K562 (cell line): ENCODE data around the gene CEBPA. TPM values are rescaled to one million over a fixed set of nuclear protein-coding genes. Genes with fewer than 3 reads are reported as not detected.

Source experiments
- ATAC-seq: fragments of 200-7000 bp; cut with Tn5 transposase; 3 replicates; pipeline ENCODE4 v1.9.1; 2020; ENCODE audit warnings: moderate library complexity
- BruUV-seq: library from RNA; stranded (reverse); fragments of 400-500 nt; replicated peaks from 2 replicates; lab custom pipeline; 2021; lab: Mats Ljungman, UMichigan
- CTCF ChIA-PET: fragments of 300-600 bp; formaldehyde crosslinking; extraction: SDS; loops from one replicate; lab custom pipeline; 2021; ENCODE audit warnings: low intra/inter-chr PET ratio; lab: Yijun Ruan, JAX
- POLR2A ChIA-PET: fragments of 300-600, 350-650 bp; sonication (Branson Sonifier 250); formaldehyde crosslinking; extraction: SDS; loops from one replicate; lab custom pipeline; 2021; ENCODE audit warnings: antibody characterized with exemption, inconsistent platforms; lab: Yijun Ruan, JAX
- DNase-seq, 4 experiments: peaks; one replicate each; pipeline versions ENCODE4 v3.0.0 to v3.0.0-alpha.2; 2011 to 2018; ENCODE audit warnings: low spot score in 3 of 4, mixed read lengths in 3 of 4; ENCODE audit errors: extremely low read depth in 1 of 4
- FAIRE-seq: peaks from 2 replicates; lab custom pipeline; 2011; peaks lifted over from hg19 to GRCh38; lab: Jason Lieb, UNC
- H2AFZ ChIP-seq: 2 replicates; pipeline ENCODE4 v1.6.0; 2011; ENCODE audit warnings: low read depth, low read length, control low read depth, inconsistent platforms
- H3K27ac ChIP-seq: fragments of 200-600 bp; 3 replicates; pipeline ENCODE4 v1.8.0; 2011; ENCODE audit warnings: low read depth, mild to moderate bottlenecking, control low read depth, inconsistent platforms, low read length, moderate library complexity, mixed read lengths; ENCODE audit errors: extremely low read depth
- H3K27me3 ChIP-seq, 2 experiments: fragments of 300-600 bp in 1 of 2; 2 replicates in 1 of 2; 3 replicates in 1 of 2; pipeline versions ENCODE4 v1.6.0 to v1.8.0; 2011; ENCODE audit warnings: inconsistent platforms in 2 of 2, low read length in 2 of 2, mild to moderate bottlenecking in 1 of 2, mixed read lengths in 1 of 2, moderate library complexity in 1 of 2; ENCODE audit not compliant: control insufficient read depth in 2 of 2, insufficient read depth in 2 of 2
- H3K36me3 ChIP-seq: fragments of 300-600 bp; 3 replicates; pipeline ENCODE4 v1.8.0; 2011; ENCODE audit warnings: mild to moderate bottlenecking, low read length, inconsistent platforms; ENCODE audit not compliant: control insufficient read depth, insufficient read depth
- H3K4me1 ChIP-seq, 2 experiments: fragments of 200-600 bp in 1 of 2; replicated peaks in 1 of 2; 2 replicates in 1 of 2; 3 replicates in 1 of 2; pipeline versions ENCODE4 v1.5.1 to v1.8.0; 2011; ENCODE audit warnings: inconsistent platforms in 2 of 2, low read length in 2 of 2, mild to moderate bottlenecking in 1 of 2, mixed read lengths in 1 of 2, moderate library complexity in 1 of 2; ENCODE audit not compliant: control insufficient read depth in 2 of 2, insufficient read depth in 2 of 2
- H3K4me2 ChIP-seq: 2 replicates; pipeline ENCODE4 v1.6.1; 2011; ENCODE audit warnings: low read length, control low read depth, inconsistent platforms, mixed read lengths; ENCODE audit not compliant: insufficient read depth
- H3K4me3 ChIP-seq: fragments of 200-600 bp; sonication (generic), shearing (Covaris generic); 2 replicates; pipeline ENCODE4 v1.5.1; 2016; ENCODE audit warnings: control low read depth, inconsistent platforms
- H3K79me2 ChIP-seq: fragments of 200-600 bp; 3 replicates; pipeline ENCODE4 v1.8.0; 2011; ENCODE audit warnings: low read length, inconsistent platforms; ENCODE audit not compliant: control insufficient read depth, insufficient read depth
- H3K9ac ChIP-seq, 2 experiments: 2 replicates each; pipeline versions ENCODE4 v1.6.0 to v1.6.1; 2011; ENCODE audit warnings: low read depth in 2 of 2, low read length in 2 of 2, control low read depth in 1 of 2, inconsistent platforms in 1 of 2, mild to moderate bottlenecking in 1 of 2, mixed read lengths in 1 of 2; ENCODE audit not compliant: insufficient read depth in 1 of 2
- H3K9me1 ChIP-seq: one replicate; pipeline ENCODE4 v1.6.0; 2011; ENCODE audit warnings: inconsistent platforms, mild to moderate bottlenecking, low read length, moderate library complexity; ENCODE audit not compliant: control insufficient read depth, insufficient read depth
- H3K9me3 ChIP-seq: replicated peaks from 2 replicates; pipeline ENCODE4 v1.5.1; 2011; ENCODE audit warnings: low read depth, low read length, inconsistent platforms; ENCODE audit not compliant: control insufficient read depth, insufficient read depth
- H4K20me1 ChIP-seq: replicated peaks from 2 replicates; pipeline ENCODE4 v1.6.1; 2011; ENCODE audit warnings: low read length, inconsistent platforms, mixed read lengths; ENCODE audit not compliant: control insufficient read depth, insufficient read depth
- ARID1B ChIP-seq: fragments of 450-650 bp; IDR thresholded peaks from 2 replicates; pipeline ENCODE4 v1.6.1; 2016; ENCODE audit warnings: antibody characterized with exemption, mild to moderate bottlenecking, inconsistent platforms
- BMI1 ChIP-seq: fragments of 150-350 bp; IDR thresholded peaks from 2 replicates; pipeline ENCODE4 v1.6.1; 2014; ENCODE audit warnings: low read length
- CBFA2T3 ChIP-seq: fragments of 450-650 bp; IDR thresholded peaks from 2 replicates; pipeline ENCODE4 v1.6.1; 2017
- CCAR2 ChIP-seq: fragments of 200-400 bp; formaldehyde crosslinking; IDR thresholded peaks from 2 replicates; pipeline ENCODE4 v1.6.1; 2017; ENCODE audit warnings: mild to moderate bottlenecking, low read depth, low read length
- CREB5 ChIP-seq: fragments of 250-450 bp; sonication (Bioruptor Pico); IDR thresholded peaks from 2 replicates; pipeline ENCODE4 v1.5.0; 2020; ENCODE audit warnings: mild to moderate bottlenecking
- ETS2 ChIP-seq: IDR thresholded peaks from 2 replicates; pipeline ENCODE4 v1.6.1; 2016; ENCODE audit warnings: borderline replicate concordance, missing genetic modification characterization, mild to moderate bottlenecking, moderate library complexity, missing compliant biosample characterization; ENCODE audit not compliant: poor library complexity, severe bottlenecking
- FOXK2 ChIP-seq, 2 experiments: fragments of 450-650 bp; IDR thresholded peaks in 1 of 2; conservative IDR thresholded peaks in 1 of 2; 2 replicates each; pipeline ENCODE4 v1.6.1; 2016; ENCODE audit warnings: low read depth in 2 of 2, mild to moderate bottlenecking in 1 of 2
- L3MBTL2 ChIP-seq: fragments of 450-650 bp; IDR thresholded peaks from 2 replicates; pipeline ENCODE4 v1.6.1; 2016; ENCODE audit warnings: mild to moderate bottlenecking, moderate library complexity
- TAF15 ChIP-seq: fragments of 200-400 bp; formaldehyde crosslinking; IDR thresholded peaks from 2 replicates; pipeline ENCODE4 v1.6.1; 2017; ENCODE audit warnings: mild to moderate bottlenecking, low read depth, low read length, moderate library complexity
- TFE3 ChIP-seq: fragments of 450-650 bp; formaldehyde crosslinking; IDR thresholded peaks from 2 replicates; pipeline ENCODE4 v1.4.0; 2020; ENCODE audit warnings: mild to moderate bottlenecking, mixed read lengths
- ZC3H4 ChIP-seq: sonication (generic); formaldehyde crosslinking; IDR thresholded peaks from 2 replicates; pipeline ENCODE4 v1.9.0; 2021; ENCODE audit warnings: missing genetic modification reagents, borderline replicate concordance
- ZNF311 ChIP-seq: fragments of 250-450 bp; sonication (Bioruptor Pico); IDR thresholded peaks from 2 replicates; pipeline ENCODE4 v1.4.0; 2020; ENCODE audit warnings: mild to moderate bottlenecking, moderate library complexity
- WGBS: fragments of 100-300 bp; shearing (Covaris generic); methylation state at CpG from one replicate; pipeline ENCODE4 v1.1.6; 2016; ENCODE audit warnings: low coverage, mixed read lengths; ENCODE audit not compliant: insufficient coverage; ENCODE audit errors: missing lambda C conversion rate; 5-methylcytosine and 5-hydroxymethylcytosine counted together
- in situ Hi-C: fragments of 300-500 bp; cut with MboI; formaldehyde crosslinking; loops from 4 replicates; pipeline ENCODE4 v1.15.0; 2018; ENCODE audit warnings: inconsistent platforms, mixed read lengths
- intact Hi-C: fragments of 100-400 bp; cut with micrococcal nuclease; formaldehyde crosslinking; loops from 2 replicates; pipeline ENCODE4 v1.14.2; 2022
- polyA plus RNA-seq, 8 experiments: library from polyadenylated mRNA; depleted of rRNA in 4 of 8; stranded (reverse) in 5 of 8; unstranded in 3 of 8; fragments of >200 nt; fragmentation: Nextera tagmentation in 2 of 8; fragmentation: Illumina TruSeq in 1 of 8; extraction: Ambion mirVana in 2 of 8; extraction: Trizol in 1 of 8; gene quantifications; 2 replicates each; pipeline versions ENCODE4 v1.2.1 to v1.2.3, GENCODE V29; 2011 to 2014; ENCODE audit warnings: inconsistent platforms in 1 of 8, missing spikeins in 1 of 8
- total RNA-seq, 7 experiments: library from RNA; depleted of rRNA in 6 of 7; stranded (reverse); fragments of >200 nt in 6 of 7; fragmentation: Illumina TruSeq in 2 of 7; extraction: Trizol in 2 of 7; gene quantifications; 2 replicates each; pipeline versions ENCODE4 v1.2.1 to v1.2.3, GENCODE V29; 2011 to 2021; ENCODE audit warnings: low replicate concordance in 1 of 7
- TF ChIP-seq, protein P1 (sequence below): fragments of 450-650 bp; IDR thresholded peaks from 2 replicates; pipeline ENCODE4 v1.6.1; 2016; ENCODE audit warnings: missing biosample characterization, missing genetic modification characterization
- TF ChIP-seq, protein P2 (sequence below): sonication (generic); formaldehyde crosslinking; IDR thresholded peaks from 2 replicates; pipeline ENCODE4 v1.8.1; 2023; ENCODE audit warnings: missing genetic modification reagents, mild to moderate bottlenecking, borderline replicate concordance

The CEBPA gene
- total and polyA plus RNA-seq, 9 of the 15 experiments (the other 6 are each of a cell fraction or from before 2014, with no cell fraction given) = 0.03 to 0.59 (median 0.15) TPM; not detected in 2

DNA sequence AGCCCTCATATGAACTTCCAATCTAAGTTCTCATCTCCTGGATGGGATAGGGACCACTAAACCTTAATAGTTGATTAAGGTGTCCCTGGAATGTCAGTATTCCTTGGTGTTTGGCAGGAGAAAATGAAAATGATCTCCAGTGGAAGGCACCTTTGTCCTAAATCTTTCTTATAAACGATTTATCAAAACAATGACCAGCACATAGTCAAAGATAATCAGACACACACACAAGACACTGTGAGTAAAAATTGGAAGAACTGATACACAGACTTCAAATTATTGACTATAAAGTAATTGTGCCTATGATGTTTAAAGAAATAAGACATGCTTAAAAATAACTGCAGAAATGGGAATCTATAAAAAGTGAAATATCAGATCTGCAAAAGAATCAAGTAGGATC is 13.7 kb downstream of the CEBPA start:
- no peak for ATAC-seq
- no peaks in the 10 kb centered on the region for H3K9me3 ChIP-seq
- no peak for DNase-seq
- no TSS peak for BruUV-seq
- no peak overlapping the region for H3K9ac ChIP-seq
- no peaks in the 10 kb centered on the region for H3K9me1 ChIP-seq
- H3K4me2 ChIP-seq = no peak overlapping the region
- H3K27ac ChIP-seq = no peak overlapping the region
- H3K27me3 ChIP-seq = peaks cover 19 to 61% of the 10 kb centered on the region in 2 experiments; a peak in 4 of 5 replicates
- H3K79me2 ChIP-seq = no peaks in the 10 kb centered on the region
- no peak overlapping the region for H2AFZ ChIP-seq
- WGBS = 0% methylated on average over 1 of the region's 1 CpG
- no peaks in the 10 kb centered on the region for H4K20me1 ChIP-seq
- CTCF ChIA-PET = interaction anchor here (0.6 kb wide), 1 partner anchor 384 kb away, joined by 3 read pairs; no protein-coding TSS in a partner anchor
- no peak overlapping the region for H3K4me3 ChIP-seq
- FAIRE-seq = no peak
- H3K36me3 ChIP-seq = no peaks in the 10 kb centered on the region
- H3K4me1 ChIP-seq = peaks cover 5 to 11% of the 10 kb centered on the region in 2 experiments; a peak in 3 of 5 replicates
- in situ Hi-C loops (no loop called here), intact Hi-C loops (no loop called here)
- POLR2A ChIA-PET = interaction anchor here (0.9 kb wide), 1 partner anchor 93 kb away, joined by 4 read pairs; no protein-coding TSS in a partner anchor
- TF ChIP-seq FOXK2 (conservative IDR thresholded peaks at IDR 0.05 in 1 of 2, IDR thresholded peaks at IDR 0.05 in 1 of 2; ENCODE audit: low read depth in 2 of 2) (no peak), ETS2 (tag) (no peak), L3MBTL2 (no peak), CBFA2T3 (no peak), BMI1 (no peak), ZC3H4 (CRISPR knock-in tag) (no peak), CREB5 (CRISPR knock-in tag) (no peak), CCAR2 (no peak), TFE3 (no peak), TAF15 (no peak), ZNF311 (CRISPR knock-in tag) (no peak), ARID1B (no peak)
- TF ChIP-seq, protein P1, sequence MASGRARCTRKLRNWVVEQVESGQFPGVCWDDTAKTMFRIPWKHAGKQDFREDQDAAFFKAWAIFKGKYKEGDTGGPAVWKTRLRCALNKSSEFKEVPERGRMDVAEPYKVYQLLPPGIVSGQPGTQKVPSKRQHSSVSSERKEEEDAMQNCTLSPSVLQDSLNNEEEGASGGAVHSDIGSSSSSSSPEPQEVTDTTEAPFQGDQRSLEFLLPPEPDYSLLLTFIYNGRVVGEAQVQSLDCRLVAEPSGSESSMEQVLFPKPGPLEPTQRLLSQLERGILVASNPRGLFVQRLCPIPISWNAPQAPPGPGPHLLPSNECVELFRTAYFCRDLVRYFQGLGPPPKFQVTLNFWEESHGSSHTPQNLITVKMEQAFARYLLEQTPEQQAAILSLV = no peak
- TF ChIP-seq, protein P2, sequence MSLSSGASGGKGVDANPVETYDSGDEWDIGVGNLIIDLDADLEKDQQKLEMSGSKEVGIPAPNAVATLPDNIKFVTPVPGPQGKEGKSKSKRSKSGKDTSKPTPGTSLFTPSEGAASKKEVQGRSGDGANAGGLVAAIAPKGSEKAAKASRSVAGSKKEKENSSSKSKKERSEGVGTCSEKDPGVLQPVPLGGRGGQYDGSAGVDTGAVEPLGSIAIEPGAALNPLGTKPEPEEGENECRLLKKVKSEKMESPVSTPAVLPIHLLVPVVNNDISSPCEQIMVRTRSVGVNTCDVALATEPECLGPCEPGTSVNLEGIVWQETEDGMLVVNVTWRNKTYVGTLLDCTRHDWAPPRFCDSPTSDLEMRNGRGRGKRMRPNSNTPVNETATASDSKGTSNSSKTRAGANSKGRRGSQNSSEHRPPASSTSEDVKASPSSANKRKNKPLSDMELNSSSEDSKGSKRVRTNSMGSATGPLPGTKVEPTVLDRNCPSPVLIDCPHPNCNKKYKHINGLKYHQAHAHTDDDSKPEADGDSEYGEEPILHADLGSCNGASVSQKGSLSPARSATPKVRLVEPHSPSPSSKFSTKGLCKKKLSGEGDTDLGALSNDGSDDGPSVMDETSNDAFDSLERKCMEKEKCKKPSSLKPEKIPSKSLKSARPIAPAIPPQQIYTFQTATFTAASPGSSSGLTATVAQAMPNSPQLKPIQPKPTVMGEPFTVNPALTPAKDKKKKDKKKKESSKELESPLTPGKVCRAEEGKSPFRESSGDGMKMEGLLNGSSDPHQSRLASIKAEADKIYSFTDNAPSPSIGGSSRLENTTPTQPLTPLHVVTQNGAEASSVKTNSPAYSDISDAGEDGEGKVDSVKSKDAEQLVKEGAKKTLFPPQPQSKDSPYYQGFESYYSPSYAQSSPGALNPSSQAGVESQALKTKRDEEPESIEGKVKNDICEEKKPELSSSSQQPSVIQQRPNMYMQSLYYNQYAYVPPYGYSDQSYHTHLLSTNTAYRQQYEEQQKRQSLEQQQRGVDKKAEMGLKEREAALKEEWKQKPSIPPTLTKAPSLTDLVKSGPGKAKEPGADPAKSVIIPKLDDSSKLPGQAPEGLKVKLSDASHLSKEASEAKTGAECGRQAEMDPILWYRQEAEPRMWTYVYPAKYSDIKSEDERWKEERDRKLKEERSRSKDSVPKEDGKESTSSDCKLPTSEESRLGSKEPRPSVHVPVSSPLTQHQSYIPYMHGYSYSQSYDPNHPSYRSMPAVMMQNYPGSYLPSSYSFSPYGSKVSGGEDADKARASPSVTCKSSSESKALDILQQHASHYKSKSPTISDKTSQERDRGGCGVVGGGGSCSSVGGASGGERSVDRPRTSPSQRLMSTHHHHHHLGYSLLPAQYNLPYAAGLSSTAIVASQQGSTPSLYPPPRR (CRISPR knock-in tag) = no peak
